ENCODE measurements around the gene RPS19. TPM values are rescaled to one million over a fixed set of nuclear protein-coding genes. Genes with fewer than 3 reads are reported as not detected.
"Not testable (repeated sequence)": the region's sequence is repeated elsewhere in the genome, so short reads cannot be mapped to it uniquely, and the experiment has no call there.

The RPS19 gene
- total RNA-seq, 2 donors from 2014 or later = 1,179 to 1,248 TPM

DNA sequence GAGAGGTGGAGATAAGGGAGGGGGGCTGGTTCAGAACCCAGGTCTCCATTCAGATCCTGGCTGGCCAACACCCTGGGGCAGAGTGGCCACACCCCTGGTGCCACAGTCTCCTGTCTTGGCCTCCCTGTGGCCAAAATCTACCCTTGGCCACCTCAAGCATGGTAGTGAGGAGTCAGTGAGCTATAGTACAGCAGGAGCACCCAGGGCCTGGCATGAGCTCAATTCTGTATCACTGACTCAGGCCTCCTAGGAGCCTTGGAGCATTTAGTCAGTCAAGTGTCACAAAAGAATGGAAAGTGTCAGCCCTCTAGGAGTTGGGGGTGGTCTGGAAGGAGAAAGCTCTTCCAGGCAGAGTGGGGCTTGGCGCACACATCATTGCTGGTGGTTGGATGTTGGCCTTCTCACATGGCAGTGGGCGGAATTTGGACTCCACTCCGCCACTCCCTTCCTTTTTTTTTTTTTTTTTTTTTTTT, 10.4 kb downstream of the RPS19 start:
- Histone ChIP-seq H3K4me3 (no peak overlapping the region), H3K27me3 (replicated peaks; ENCODE audit: insufficient read depth) (no peaks in the 10 kb centered on the region), H3K36me3 (peaks cover 0 to 15% of the 10 kb centered on the region in 2 donors), H3K27ac (no peak overlapping the region), H3K9me3 (no peaks in the 10 kb centered on the region), H3K4me1 (replicated peaks) (peaks cover 4% of the 10 kb centered on the region)
- WGBS = 53% methylated on average over 3 of the region's 3 CpGs
- TF ChIP-seq, protein P1, sequence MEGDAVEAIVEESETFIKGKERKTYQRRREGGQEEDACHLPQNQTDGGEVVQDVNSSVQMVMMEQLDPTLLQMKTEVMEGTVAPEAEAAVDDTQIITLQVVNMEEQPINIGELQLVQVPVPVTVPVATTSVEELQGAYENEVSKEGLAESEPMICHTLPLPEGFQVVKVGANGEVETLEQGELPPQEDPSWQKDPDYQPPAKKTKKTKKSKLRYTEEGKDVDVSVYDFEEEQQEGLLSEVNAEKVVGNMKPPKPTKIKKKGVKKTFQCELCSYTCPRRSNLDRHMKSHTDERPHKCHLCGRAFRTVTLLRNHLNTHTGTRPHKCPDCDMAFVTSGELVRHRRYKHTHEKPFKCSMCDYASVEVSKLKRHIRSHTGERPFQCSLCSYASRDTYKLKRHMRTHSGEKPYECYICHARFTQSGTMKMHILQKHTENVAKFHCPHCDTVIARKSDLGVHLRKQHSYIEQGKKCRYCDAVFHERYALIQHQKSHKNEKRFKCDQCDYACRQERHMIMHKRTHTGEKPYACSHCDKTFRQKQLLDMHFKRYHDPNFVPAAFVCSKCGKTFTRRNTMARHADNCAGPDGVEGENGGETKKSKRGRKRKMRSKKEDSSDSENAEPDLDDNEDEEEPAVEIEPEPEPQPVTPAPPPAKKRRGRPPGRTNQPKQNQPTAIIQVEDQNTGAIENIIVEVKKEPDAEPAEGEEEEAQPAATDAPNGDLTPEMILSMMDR (IDR thresholded peaks at IDR 0.05) = no peak
- no peak for TF ChIP-seq POLR2A (IDR thresholded peaks at IDR 0.05)
- no peak for TF ChIP-seq POLR2AphosphoS5 (IDR thresholded peaks at IDR 0.05)
- intact Hi-C loops (cut with DNase I) = no loop called here
- no peak for DNase-seq (ENCODE audit: low spot score)

DNA sequence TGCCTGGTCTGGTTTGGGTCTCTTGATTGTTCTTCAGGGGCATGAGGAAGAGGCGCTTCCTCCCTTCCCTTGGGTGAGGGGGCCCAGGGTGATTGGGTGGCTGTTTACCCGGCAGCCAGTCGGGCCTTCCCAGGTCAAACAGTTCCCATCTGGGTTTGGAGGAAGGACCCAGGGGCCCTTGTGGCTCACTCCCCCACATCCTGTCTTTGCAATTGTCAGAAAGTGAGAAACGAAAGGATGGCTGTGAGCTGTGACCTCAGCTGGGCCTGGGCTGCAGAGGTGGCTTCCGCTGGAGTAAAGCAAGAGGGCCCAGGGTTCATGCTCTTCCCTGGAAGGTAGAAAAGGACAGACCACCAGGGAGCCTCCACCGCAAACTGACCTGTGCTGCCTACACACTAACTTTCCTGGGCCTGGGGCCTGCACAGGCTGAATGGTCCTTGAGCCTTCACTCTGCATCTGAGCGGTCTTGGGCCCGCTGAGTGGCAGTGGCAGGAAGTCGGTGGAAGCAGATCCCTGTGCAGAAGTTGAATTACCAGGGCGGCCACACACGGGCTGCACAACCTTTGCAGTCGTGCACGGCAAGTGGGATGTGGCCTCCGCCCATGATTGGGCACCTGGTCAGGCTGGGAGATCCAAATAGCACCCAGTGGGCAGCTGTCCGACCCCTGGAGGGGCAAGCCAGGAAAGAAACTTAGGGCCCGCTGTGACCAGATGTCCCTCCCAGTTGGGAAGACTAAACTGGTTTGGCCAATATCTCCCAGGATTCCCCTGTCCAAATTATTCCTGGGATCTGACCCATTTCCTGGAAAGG, 11.7 kb downstream of the RPS19 start:
- intact Hi-C loops (cut with DNase I) = no loop called here
- WGBS = 66% methylated on average over 16 of the region's 16 CpGs
- no peak overlapping the region for H3K4me3 ChIP-seq
- no peaks in the 10 kb centered on the region for H3K27me3 ChIP-seq (replicated peaks; ENCODE audit: insufficient read depth)
- no peak overlapping the region for H3K27ac ChIP-seq
- peaks cover 4% of the 10 kb centered on the region for H3K4me1 ChIP-seq (replicated peaks)
- H3K36me3 ChIP-seq = peaks cover 0 to 15% of the 10 kb centered on the region in 2 donors
- DNase-seq (ENCODE audit: low spot score) = no peak
- TF ChIP-seq, protein P1 (IDR thresholded peaks at IDR 0.05) = no peak
- no peak for TF ChIP-seq POLR2A (IDR thresholded peaks at IDR 0.05)
- TF ChIP-seq POLR2AphosphoS5 (IDR thresholded peaks at IDR 0.05) = no peak
- no peaks in the 10 kb centered on the region for H3K9me3 ChIP-seq

DNA sequence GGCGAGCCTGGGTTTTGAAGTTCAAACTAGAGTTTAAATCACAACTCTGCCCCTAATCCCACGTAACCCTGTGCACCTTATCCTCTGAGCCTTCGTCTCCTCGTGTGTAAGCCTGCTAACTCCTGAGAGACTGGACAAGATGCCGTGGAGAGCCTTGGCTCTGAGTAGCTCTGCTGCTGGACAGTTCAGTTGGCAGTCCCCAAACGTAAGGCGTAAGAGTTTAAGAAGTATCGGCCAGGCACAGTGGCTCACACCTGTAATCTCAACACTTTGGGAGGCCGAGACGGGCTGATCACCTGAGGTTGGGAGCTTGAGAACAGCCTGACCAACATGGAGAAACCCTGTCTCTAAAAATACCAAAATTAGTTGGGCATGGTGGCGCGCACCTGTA, 12.3 kb downstream of the RPS19 start:
- Histone ChIP-seq H3K36me3 (peaks cover 0 to 15% of the 10 kb centered on the region in 2 donors), H3K9me3 (no peaks in the 10 kb centered on the region), H3K27ac (no peak overlapping the region), H3K4me1 (replicated peaks) (peaks cover 4% of the 10 kb centered on the region), H3K4me3 (no peak overlapping the region), H3K27me3 (replicated peaks; ENCODE audit: insufficient read depth) (no peaks in the 10 kb centered on the region)
- 89% methylated on average over 12 of the region's 12 CpGs for WGBS
- intact Hi-C loops (cut with DNase I) = no loop called here
- no peak for DNase-seq (ENCODE audit: low spot score)
- no peak for TF ChIP-seq POLR2AphosphoS5 (IDR thresholded peaks at IDR 0.05)
- TF ChIP-seq POLR2A (IDR thresholded peaks at IDR 0.05) = no peak
- TF ChIP-seq, protein P1 (IDR thresholded peaks at IDR 0.05) = no peak

DNA sequence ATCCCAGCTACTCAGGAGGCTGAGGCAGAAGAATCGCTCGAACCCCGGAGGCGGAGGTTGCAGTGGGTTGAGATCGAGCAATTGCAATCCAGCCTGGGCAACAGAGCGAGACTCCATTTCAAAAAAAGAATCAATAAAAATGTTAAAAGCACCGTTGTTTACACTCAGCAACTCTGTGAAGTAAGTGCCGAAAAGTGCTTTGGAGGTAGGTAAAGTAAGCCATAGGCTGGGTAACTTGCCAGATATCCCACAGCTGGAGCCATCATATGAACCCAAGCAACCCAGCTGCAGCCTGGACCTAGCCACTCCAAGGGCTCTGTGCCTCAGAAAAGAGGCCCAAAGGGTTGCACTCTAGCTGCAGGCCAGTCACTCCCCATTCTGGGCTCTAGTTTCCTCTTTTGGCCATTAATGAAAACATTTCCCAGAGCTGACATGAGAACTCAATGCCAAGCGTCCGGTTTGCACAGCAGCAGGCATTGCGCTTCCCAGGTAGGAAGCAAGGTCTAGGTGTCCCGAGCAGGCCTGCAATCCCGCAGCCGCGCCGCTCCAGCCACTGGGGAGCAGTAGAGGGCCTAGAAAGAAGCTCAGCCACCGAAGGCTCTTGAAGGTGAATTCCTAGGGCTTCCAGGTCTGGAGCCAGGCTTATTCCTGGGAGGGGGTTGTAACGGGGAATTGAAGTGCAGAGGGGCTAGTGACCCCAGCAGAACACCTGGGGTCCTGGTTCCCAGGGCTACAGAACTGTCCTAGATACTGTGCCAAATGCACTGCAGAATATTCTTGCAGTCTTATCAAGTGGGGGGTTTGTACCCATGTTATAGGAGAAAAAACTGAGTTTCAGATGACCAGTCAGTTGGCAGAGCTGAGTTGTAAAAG, 13.0 kb downstream of the RPS19 start:
- no peak overlapping the region for H3K4me3 ChIP-seq
- intact Hi-C loops (cut with DNase I) = no loop called here
- WGBS = 45% methylated on average over 18 of the region's 18 CpGs
- peaks cover 0 to 14% of the 10 kb centered on the region in 2 donors for H3K36me3 ChIP-seq
- H3K27ac ChIP-seq = no peak overlapping the region
- DNase-seq (ENCODE audit: low spot score) = peak; percentile 75
- H3K9me3 ChIP-seq = no peaks in the 10 kb centered on the region
- no peaks in the 10 kb centered on the region for H3K4me1 ChIP-seq (replicated peaks)
- no peaks in the 10 kb centered on the region for H3K27me3 ChIP-seq (replicated peaks; ENCODE audit: insufficient read depth)
- TF ChIP-seq, protein P1 (IDR thresholded peaks at IDR 0.05) = peak in 3 of 4 experiments; percentile 57 to 78 (median 74)
- TF ChIP-seq POLR2A (IDR thresholded peaks at IDR 0.05) (no peak), POLR2AphosphoS5 (IDR thresholded peaks at IDR 0.05) (peak; percentile 17)

DNA sequence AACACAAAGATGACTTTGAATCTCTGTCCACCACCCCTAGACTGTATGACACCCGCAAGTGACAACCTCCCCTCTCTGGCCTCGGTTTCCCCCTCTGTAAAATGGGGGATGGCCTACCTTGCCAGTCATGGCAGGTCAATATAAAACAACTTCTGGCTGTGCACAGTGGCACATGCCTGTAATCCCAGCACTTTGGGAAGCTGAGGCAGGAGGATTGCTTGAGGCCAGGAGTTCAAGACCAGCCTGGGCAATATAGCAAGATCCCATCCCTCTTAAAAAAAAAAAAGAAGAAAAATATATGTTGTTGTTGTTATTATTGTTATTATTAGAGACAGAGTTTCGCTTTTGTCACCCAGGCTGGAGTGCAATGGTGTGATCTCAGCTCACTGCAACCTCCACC, 15.9 kb downstream of the RPS19 start:
- H3K27me3 ChIP-seq (replicated peaks; ENCODE audit: insufficient read depth); DNase-seq (ENCODE audit: low spot score); intact Hi-C loops (cut with DNase I); H3K9me3 ChIP-seq; H3K4me3 ChIP-seq; H3K27ac ChIP-seq; H3K36me3 ChIP-seq; H3K4me1 ChIP-seq (replicated peaks): not testable (repeated sequence)
- 91% methylated on average over 3 of the region's 3 CpGs for WGBS

Data from prostate gland (tissue), 2 donors.